LNCaP clone FGC (cell line): ENCODE results near the gene INSC.

ENCODE experiments used
- DNase-seq: peaks from one replicate; pipeline ENCODE4 v3.0.0-alpha.2; 2011; ENCODE audit warnings: low read depth
- H3K4me3 ChIP-seq: 2 replicates; pipeline ENCODE4 v1.5.1; 2011; ENCODE audit warnings: mild to moderate bottlenecking, low read depth, low read length, control low read depth
- CTCF ChIP-seq: IDR thresholded peaks from 2 replicates; pipeline ENCODE4 v1.5.1; 2012; ENCODE audit warnings: mild to moderate bottlenecking; ENCODE audit not compliant: control insufficient read depth, insufficient read depth; ENCODE audit errors: extremely low read depth

INSC gene

GRCh38 chr11:15075162-15075526 lies 39.6 kb upstream of the INSC start:
- no peak for TF ChIP-seq CTCF
- no peak for DNase-seq
- H3K4me3 ChIP-seq: no peak overlapping the region

DNA sequence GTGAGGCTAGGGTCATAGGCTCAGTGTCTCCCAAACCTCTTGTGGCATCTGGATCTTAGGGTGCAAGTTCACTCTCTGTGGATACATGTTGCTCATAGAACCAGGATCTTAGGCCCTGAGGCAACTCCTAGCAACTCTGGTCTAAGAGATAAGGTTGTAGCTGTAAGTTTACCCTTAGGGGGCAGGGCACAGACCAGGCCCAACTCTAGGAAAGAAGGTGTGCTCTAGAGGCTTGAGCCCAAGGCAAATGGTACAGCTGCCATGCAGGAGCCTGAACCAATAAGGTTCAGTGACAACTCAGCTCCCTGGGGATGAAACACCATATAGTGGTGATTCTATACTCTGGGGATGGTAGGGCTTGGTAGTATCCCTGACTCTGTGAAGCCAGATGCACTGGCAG lies 23.5 kb upstream of the INSC start:
- H3K4me3 ChIP-seq: no peak overlapping the region
- no peak for DNase-seq
- no peak for TF ChIP-seq CTCF

DNA sequence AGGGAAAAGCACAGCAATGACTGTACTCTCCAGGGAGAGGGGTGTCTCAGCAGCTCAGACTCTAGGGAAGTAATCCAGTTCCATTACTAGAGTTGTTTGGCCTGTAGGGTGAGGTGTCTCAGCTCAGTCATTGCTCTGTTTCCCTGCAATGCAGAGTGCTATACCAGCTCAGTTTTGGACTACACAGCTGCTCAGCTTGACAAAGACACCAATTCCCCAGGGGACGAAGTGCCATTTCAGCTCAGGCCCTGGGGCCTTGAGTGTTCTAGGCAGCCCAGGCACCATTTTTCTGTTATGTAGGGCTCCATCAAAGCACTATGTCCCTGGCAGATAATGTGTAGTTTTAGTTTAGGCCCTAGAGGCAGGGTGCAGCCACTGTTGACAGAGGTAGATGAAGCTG lies 23.1 kb upstream of the INSC start:
- no peak for TF ChIP-seq CTCF
- no peak for DNase-seq
- no peak overlapping the region for H3K4me3 ChIP-seq

DNA sequence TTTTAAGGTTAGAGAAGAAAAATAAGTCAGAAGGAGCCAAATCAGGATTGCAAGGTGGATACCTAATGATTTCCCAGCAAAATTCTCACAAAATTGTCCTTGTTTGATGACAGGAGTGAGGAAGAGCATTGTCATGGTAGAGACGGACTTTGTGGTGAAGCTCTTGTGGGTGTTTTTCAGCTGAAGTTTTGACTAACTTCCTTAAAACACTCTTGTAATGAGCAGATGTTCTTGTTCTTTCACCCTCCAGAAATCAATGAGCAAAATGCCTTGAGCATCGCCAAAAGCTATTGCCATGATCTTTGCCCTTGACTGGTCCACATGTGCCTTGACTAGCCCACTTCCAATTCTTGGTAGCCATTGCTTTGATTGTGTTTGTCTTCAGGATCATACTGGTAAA lies 21.3 kb upstream of the INSC start:
- no peak for DNase-seq
- H3K4me3 ChIP-seq: no peak overlapping the region
- no peak for TF ChIP-seq CTCF

DNA sequence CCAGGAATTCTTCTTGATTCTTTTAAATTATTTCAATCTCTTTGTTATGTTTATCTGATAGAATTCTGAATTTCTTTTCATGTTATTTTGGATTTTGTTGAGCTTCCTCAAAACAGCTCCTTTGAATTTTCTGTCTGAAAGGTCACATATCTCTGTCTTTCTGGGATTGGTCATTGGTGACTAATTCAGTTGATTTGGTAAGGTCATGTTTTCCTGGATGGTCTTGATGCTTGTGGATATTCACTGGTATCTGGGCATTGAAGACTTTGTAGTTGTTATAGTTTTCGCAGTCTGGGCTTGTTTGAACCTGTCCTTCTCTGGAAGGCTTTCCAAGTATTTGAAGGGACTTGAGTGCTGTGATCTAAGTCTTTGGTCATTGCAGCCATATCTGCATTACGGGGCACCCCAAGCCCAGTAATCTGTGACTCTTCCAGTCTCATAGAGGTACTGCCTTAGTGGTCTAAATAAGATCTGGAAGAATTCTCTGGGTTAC lies 18.9 kb upstream of the INSC start:
- no peak for TF ChIP-seq CTCF
- H3K4me3 ChIP-seq: no peak overlapping the region
- no peak for DNase-seq

DNA sequence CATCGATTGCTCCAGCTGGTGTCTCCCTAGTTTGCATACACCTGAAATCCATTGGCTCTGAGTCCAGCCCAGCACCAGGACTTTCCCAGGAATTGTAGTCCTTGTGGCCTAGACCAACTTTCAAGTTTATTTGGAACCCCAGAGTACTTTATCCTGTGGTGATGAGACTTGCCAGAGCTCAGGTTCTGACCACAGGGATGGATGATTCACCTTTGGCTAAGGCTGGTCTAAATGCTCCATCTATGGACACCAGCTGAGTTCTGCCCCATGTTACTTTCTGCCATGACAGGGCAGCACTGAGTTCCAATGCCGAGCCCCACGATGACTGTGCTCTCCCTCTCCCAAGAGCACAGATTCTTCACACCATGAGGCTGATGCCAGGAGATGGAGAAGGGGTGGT lies 17.3 kb upstream of the INSC start:
- no peak for DNase-seq

More for the DNA sequence above, 17.3 kb upstream of the INSC start:
- TF ChIP-seq CTCF: no peak
- no peak overlapping the region for H3K4me3 ChIP-seq
